Measurements from ENCODE around the gene SLC16A4.

The SLC16A4 gene

DNA sequence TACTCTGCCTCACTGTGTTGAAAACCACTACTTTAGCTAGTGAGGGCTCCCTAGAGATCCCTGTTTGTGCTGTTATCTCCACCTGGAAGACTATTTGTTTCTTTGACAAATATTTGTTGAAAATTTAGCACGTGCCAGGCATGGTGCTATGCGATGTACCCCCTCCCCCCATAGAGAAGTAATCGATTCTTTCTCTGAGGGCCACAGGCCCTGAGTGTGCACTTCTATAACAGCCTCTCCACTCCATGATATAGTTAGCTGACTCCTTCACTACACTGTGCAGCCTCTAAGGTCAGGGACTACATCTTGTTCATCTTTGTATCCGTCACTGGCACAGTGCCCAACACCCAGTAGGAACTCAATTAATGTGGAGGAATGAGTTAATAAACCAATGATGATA lies 69.0 kb downstream of the SLC16A4 start:
- FAIRE-seq = no peak

DNA sequence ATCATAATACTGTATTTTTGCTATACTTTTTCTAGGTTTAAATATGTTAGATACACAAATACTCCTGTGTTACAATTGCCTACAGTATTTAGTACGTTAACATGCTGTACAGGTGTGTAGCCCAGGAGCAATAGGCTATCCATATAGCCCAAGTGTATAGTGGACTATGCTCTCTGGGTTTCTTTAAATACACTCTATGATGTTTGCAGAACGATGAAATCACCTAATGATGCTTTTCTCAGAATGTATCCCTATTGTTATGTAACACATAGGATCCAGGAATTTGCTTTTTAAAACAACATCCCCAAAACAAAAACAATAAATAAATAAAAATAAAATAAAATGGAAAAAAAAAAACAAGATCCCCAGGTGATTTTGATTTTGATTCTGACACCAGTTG lies 69.8 kb downstream of the SLC16A4 start:
- FAIRE-seq = no peak

DNA sequence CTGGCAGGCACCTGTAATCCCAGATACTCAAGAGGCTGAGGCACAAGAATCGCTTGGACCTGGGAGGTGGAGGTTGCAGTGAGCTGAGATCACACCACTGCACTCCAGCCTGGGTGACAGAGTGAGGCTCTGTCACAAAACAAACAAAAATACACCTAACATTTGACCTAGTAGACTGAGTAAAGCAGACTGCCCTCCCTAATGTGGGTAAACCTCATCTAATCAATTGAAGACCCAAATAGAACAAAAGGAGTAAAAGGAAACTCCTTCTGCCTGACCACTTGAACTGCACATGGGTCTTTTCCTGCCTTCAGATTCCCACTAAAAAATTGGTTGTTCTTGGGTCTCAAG lies 70.7 kb downstream of the SLC16A4 start:
- no peak for FAIRE-seq

DNA sequence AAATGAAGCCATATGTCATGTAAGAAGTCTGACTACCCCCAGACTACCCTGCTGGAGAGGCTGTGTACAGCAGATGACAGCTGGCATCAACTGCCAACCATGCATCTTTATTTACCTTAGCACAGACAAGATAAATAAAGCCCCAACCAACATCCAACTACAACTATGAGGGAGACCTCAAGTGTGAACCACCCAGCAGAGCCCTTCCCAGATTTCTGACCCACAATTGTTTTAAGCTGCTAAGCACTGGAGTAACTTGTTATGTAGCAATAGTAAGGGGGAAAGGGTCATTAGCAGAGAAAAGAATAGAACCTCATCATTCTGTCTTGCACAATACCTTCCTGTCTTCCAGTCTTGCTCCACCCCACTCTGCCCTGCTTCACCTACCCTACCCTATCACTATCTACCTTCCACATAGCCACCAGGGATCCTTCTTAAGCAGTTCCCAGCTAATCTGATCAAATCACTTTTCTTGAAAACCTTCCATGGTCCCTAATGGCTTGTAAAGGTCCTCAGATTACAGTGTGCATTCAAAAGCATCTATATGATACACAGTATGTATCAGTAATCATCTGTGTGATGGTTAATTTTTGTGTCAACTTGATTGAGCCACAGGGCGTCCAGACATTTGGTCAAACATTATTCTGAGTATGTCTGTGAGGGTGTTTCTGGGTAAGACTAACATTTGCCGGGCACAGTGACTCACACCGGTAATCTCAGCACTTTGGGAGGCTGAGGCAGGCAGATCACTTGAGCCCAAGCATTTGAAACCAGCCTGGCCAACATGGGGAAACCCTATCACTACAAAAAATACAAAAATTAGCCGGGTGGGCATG lies 71.3 kb downstream of the SLC16A4 start:
- FAIRE-seq = no peak

DNA sequence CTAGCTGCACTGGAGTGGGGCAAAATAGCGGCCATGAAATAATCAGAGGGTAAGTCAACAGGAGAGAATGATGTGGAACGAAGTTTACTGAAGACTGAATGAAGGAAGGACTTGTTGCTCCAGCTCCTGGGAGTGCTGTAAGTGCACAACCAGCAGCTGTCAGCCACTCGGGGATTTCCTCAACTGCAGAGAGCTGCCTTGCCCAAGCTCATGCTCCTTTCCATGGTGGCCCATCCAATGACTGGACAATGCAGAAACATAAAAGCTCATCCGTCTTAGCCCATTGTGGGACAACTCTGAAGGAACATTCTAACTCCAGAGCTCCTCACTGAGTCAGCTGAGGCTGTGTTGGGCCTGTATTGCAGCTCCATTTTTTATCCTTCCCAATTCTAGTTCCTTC lies 72.8 kb downstream of the SLC16A4 start:
- FAIRE-seq = no peak

DNA sequence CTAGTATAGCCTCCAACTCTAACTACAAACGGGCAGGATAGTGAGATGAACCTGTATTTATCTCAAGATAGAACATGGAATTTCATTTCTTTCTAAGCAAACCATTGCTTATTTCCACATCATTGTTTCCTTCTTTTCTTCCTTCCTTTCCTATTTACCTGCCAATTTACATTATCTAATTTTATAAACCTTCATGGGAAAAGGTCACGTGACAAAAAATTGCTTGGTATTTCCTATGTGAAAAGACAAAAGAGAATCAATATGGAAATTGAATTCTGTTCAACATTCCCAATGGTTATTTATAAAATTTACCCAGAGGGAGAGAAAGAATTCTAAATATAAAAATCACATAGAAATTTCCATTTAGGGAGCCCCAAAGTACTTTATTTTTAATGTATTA lies 74.1 kb downstream of the SLC16A4 start:
- FAIRE-seq = no peak

Data from TTC549 (cell line).